ENCODE measurements around the gene TNFRSF8. TPM values are rescaled to one million over a fixed set of nuclear protein-coding genes. Genes with fewer than 3 reads are reported as not detected.

The TNFRSF8 gene
- total RNA-seq, 2 donors from 2014 or later: 0.16 to 0.47 TPM

GRCh38 chr1:12121212-12122003 is 58.3 kb downstream of the TNFRSF8 start:
- no peak overlapping the region for H3K4me3 ChIP-seq
- H3K27me3 ChIP-seq: no peaks in the 10 kb centered on the region
- no peak overlapping the region for H3K27ac ChIP-seq
- H3K9ac ChIP-seq (ENCODE audit: low read depth in 2 of 2, low read length in 2 of 2): no peak overlapping the region
- no peaks in the 10 kb centered on the region for H3K4me1 ChIP-seq
- DNase-seq: no peak
- no peaks in the 10 kb centered on the region for H3K9me3 ChIP-seq
- TF ChIP-seq CTCF (IDR thresholded peaks at IDR 0.05): no peak
- no peaks in the 10 kb centered on the region for H3K36me3 ChIP-seq
- intact Hi-C loops (cut with DNase I): no loop called here

GRCh38 chr1:12123172-12123571 is 60.1 kb downstream of the TNFRSF8 start:
- DNase-seq: no peak
- Histone ChIP-seq H3K9me3 (no peaks in the 10 kb centered on the region), H3K27me3 (no peaks in the 10 kb centered on the region), H3K36me3 (no peaks in the 10 kb centered on the region), H3K27ac (no peak overlapping the region), H3K4me3 (no peak overlapping the region), H3K4me1 (no peaks in the 10 kb centered on the region), H3K9ac (ENCODE audit: low read depth in 2 of 2, low read length in 2 of 2) (no peak overlapping the region)
- no peak for TF ChIP-seq CTCF (IDR thresholded peaks at IDR 0.05)
- intact Hi-C loops (cut with DNase I): no loop called here

- no peaks in the 10 kb centered on the region for H3K9me3 ChIP-seq
- H3K4me3 ChIP-seq: no peak overlapping the region
- peak; percentile 81 for DNase-seq
- TF ChIP-seq CTCF (IDR thresholded peaks at IDR 0.05): peak; percentile 94
- no peak overlapping the region for H3K27ac ChIP-seq
- H3K36me3 ChIP-seq: no peaks in the 10 kb centered on the region
- H3K9ac ChIP-seq (ENCODE audit: low read depth in 2 of 2, low read length in 2 of 2): peak overlapping the region in 1 of 2 donors; percentile 35
- H3K4me1 ChIP-seq: no peaks in the 10 kb centered on the region
- intact Hi-C loops (cut with DNase I): loop anchor here (2.0 kb wide), 1 partner anchor 84 kb away; no protein-coding TSS in a partner anchor
- H3K27me3 ChIP-seq: no peaks in the 10 kb centered on the region
Measured at GRCh38 chr1:12124693-12125421, 61.8 kb downstream of the TNFRSF8 start.

GRCh38 chr1:12125422-12126355 is 62.6 kb downstream of the TNFRSF8 start:
- no peak for TF ChIP-seq CTCF (IDR thresholded peaks at IDR 0.05)
- intact Hi-C loops (cut with DNase I): loop anchor here (2.0 kb wide), 1 partner anchor 83 kb away; no protein-coding TSS in a partner anchor
- H3K27me3 ChIP-seq: no peaks in the 10 kb centered on the region
- peak overlapping the region in 1 of 2 donors; percentile 35 for H3K9ac ChIP-seq (ENCODE audit: low read depth in 2 of 2, low read length in 2 of 2)
- no peaks in the 10 kb centered on the region for H3K4me1 ChIP-seq
- no peak overlapping the region for H3K4me3 ChIP-seq
- no peaks in the 10 kb centered on the region for H3K36me3 ChIP-seq
- no peaks in the 10 kb centered on the region for H3K9me3 ChIP-seq
- DNase-seq: no peak
- H3K27ac ChIP-seq: no peak overlapping the region

DNA sequence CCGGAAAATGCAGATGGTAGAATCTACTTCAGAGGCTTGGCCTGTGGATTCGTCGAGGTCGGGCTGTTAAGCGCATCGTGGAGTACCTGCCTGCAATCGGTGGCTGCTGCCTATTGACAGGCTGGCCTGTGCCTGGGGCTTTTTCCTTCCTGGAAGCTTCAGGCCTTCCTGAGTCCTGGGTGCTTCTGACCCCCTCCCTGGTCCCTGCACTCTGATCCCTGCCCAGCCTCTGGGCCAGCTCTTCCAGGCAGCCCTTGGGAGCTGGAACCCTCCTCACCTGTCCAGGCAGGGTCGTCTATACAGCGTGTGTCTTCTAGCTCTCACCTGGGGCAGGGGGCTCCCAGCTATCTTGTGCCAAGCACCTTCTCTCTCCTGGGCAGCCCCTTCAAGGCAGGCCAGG is 63.7 kb downstream of the TNFRSF8 start:
- Histone ChIP-seq H3K27ac (no peak overlapping the region), H3K27me3 (no peaks in the 10 kb centered on the region), H3K9me3 (no peaks in the 10 kb centered on the region), H3K4me1 (no peaks in the 10 kb centered on the region), H3K9ac (ENCODE audit: low read depth in 2 of 2, low read length in 2 of 2) (no peak overlapping the region), H3K36me3 (no peaks in the 10 kb centered on the region), H3K4me3 (no peak overlapping the region)
- intact Hi-C loops (cut with DNase I): no loop called here
- TF ChIP-seq CTCF (IDR thresholded peaks at IDR 0.05): no peak
- DNase-seq: no peak
